PC-9 (cell line): ENCODE results near the gene MED13L. TPM values are rescaled to one million over a fixed set of nuclear protein-coding genes. Genes with fewer than 3 reads are reported as not detected.

ENCODE experiments used
- BruUV-seq: library from RNA; stranded (reverse); fragments of 400-500 nt; replicated peaks from 2 replicates; lab custom pipeline; 2021; lab: Mats Ljungman, UMichigan
- CTCF ChIA-PET: fragments of 300-600 bp; sonication (Branson Sonifier 250); formaldehyde crosslinking; loops from one replicate; lab custom pipeline; 2022; ENCODE audit warnings: antibody characterized with exemption; lab: Charles Lee
- POLR2A ChIA-PET: fragments of 300-600 bp; sonication (Branson Sonifier 250); formaldehyde crosslinking; loops from one replicate; lab custom pipeline; 2022; ENCODE audit warnings: antibody characterized with exemption; ENCODE audit not compliant: unreplicated experiment; lab: Charles Lee
- DNase-seq, 2 experiments: peaks; one replicate each; pipeline versions ENCODE4 v3.0.0 to v3.0.0-alpha.2; 2015 to 2022; ENCODE audit warnings: mixed read lengths in 1 of 2
- H2AFZ ChIP-seq: fragments of 200-600 bp; sonication (generic); 2 replicates; pipeline ENCODE4 v1.8.1; 2017; ENCODE audit warnings: antibody characterized with exemption
- H3F3A ChIP-seq: fragments of 200-600 bp; sonication (generic); 2 replicates; pipeline ENCODE4 v1.8.1; 2017; ENCODE audit warnings: antibody characterized with exemption, mild to moderate bottlenecking, low read depth; ENCODE audit not compliant: insufficient read depth
- H3K27ac ChIP-seq: fragments of 200-600 bp; sonication (generic); 2 replicates; pipeline ENCODE4 v1.6.1; 2016; ENCODE audit warnings: mixed run types
- H3K27me3 ChIP-seq: fragments of 200-600 bp; sonication (generic); 2 replicates; pipeline ENCODE4 v1.6.1; 2016; ENCODE audit warnings: low read depth, mixed run types; ENCODE audit not compliant: insufficient read depth
- H3K36me3 ChIP-seq: fragments of 200-600 bp; sonication (generic); 2 replicates; pipeline ENCODE4 v1.6.1; 2016; ENCODE audit warnings: low read depth, mixed run types
- H3K4me1 ChIP-seq: fragments of 200-600 bp; sonication (generic); replicated peaks from 2 replicates; pipeline ENCODE4 v1.6.1; 2016; ENCODE audit warnings: mixed run types; ENCODE audit not compliant: insufficient read depth
- H3K4me2 ChIP-seq: fragments of 200-600 bp; sonication (generic); 2 replicates; pipeline ENCODE4 v1.6.1; 2017; ENCODE audit warnings: mixed run types
- H3K4me3 ChIP-seq: fragments of 200-600 bp; sonication (generic); 2 replicates; pipeline ENCODE4 v1.6.1; 2016; ENCODE audit warnings: mixed run types
- H3K79me2 ChIP-seq: fragments of 200-600 bp; sonication (generic); 2 replicates; pipeline ENCODE4 v1.6.1; 2017; ENCODE audit warnings: low read depth, mixed run types
- H3K9me2 ChIP-seq: fragments of 200-600 bp; sonication (generic); 2 replicates; pipeline ENCODE4 v1.8.1; 2017; ENCODE audit warnings: mild to moderate bottlenecking; ENCODE audit not compliant: insufficient read depth
- H3K9me3 ChIP-seq: fragments of 200-600 bp; sonication (generic); 2 replicates; pipeline ENCODE4 v1.8.1; 2016; ENCODE audit warnings: low read depth; ENCODE audit not compliant: insufficient read depth
- H4K20me1 ChIP-seq: fragments of 200-600 bp; sonication (generic); 2 replicates; pipeline ENCODE4 v1.8.1; 2017; ENCODE audit not compliant: insufficient read depth
- EZH2 ChIP-seq: fragments of 200-600 bp; sonication (generic); IDR thresholded peaks from 2 replicates; pipeline ENCODE4 v1.8.0; 2017; ENCODE audit warnings: antibody characterized with exemption, low read depth
- intact Hi-C: fragments of 100-400 bp; cut with micrococcal nuclease; formaldehyde crosslinking; loops from one replicate; pipeline ENCODE4 v1.10.0; 2022; ENCODE audit not compliant: unreplicated experiment
- total RNA-seq: library from RNA; stranded (reverse); gene quantifications from 2 replicates; pipeline ENCODE4 v1.2.3, GENCODE V29; 2021
- TF ChIP-seq, protein P1 (sequence below): fragments of 200-600 bp; sonication (generic); conservative IDR thresholded peaks from 2 replicates; pipeline ENCODE4 v1.6.1; 2017; ENCODE audit warnings: mixed run types, antibody characterized with exemption, mild to moderate bottlenecking, moderate library complexity

The MED13L gene
- total RNA-seq, 1 experiment from 2014 or later = 89.5 TPM

DNA sequence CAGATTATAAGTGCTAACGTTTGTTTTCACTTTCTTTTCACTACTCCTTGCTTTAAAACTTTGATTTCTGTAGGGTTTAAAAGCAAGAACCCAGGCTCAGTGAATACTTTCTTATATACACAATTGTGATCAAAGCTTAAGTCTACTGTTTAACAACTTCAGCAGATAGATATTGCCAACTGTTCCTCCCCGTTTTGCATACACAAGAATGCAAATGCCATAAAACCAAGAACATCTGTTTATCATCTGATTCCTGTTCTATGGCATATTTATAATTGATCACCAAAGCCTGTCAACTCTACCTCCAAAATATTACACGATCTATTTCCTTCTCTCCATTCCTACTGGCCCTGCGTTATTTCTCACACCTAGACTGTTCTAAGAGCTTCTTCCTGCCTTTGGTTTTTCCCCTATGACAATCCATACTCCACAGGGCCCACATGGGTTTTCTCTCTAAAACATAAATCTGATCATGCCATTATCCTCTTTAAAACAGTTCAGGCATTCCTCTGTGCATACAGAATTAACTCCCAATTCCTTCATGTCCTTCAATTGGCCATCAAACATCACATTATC lies 15.9 kb downstream of the MED13L start:
- DNase-seq = no peak
- TF ChIP-seq, protein P1, sequence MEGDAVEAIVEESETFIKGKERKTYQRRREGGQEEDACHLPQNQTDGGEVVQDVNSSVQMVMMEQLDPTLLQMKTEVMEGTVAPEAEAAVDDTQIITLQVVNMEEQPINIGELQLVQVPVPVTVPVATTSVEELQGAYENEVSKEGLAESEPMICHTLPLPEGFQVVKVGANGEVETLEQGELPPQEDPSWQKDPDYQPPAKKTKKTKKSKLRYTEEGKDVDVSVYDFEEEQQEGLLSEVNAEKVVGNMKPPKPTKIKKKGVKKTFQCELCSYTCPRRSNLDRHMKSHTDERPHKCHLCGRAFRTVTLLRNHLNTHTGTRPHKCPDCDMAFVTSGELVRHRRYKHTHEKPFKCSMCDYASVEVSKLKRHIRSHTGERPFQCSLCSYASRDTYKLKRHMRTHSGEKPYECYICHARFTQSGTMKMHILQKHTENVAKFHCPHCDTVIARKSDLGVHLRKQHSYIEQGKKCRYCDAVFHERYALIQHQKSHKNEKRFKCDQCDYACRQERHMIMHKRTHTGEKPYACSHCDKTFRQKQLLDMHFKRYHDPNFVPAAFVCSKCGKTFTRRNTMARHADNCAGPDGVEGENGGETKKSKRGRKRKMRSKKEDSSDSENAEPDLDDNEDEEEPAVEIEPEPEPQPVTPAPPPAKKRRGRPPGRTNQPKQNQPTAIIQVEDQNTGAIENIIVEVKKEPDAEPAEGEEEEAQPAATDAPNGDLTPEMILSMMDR = no peak
- TF ChIP-seq EZH2 = no peak
- Histone ChIP-seq H3K4me3 (no peak overlapping the region), H3K4me1 (peaks cover 20% of the 10 kb centered on the region), H3K27me3 (no peaks in the 10 kb centered on the region), H3K27ac (no peak overlapping the region), H3K79me2 (peaks cover 99% of the 10 kb centered on the region), H3K4me2 (no peak overlapping the region), H4K20me1 (peaks cover 73% of the 10 kb centered on the region), H3K9me2 (no peaks in the 10 kb centered on the region), H3F3A (peaks cover 5% of the 10 kb centered on the region; the same call in 1 of the 2 replicates), H3K9me3 (no peaks in the 10 kb centered on the region), H2AFZ (no peak overlapping the region), H3K36me3 (no peaks in the 10 kb centered on the region)
- ChIA-PET CTCF (no interaction called here), POLR2A (no interaction called here)
- intact Hi-C loops = loop anchor here (10.0 kb wide), 1 partner anchor 247 kb away; no protein-coding TSS in a partner anchor
- no TSS peak for BruUV-seq

DNA sequence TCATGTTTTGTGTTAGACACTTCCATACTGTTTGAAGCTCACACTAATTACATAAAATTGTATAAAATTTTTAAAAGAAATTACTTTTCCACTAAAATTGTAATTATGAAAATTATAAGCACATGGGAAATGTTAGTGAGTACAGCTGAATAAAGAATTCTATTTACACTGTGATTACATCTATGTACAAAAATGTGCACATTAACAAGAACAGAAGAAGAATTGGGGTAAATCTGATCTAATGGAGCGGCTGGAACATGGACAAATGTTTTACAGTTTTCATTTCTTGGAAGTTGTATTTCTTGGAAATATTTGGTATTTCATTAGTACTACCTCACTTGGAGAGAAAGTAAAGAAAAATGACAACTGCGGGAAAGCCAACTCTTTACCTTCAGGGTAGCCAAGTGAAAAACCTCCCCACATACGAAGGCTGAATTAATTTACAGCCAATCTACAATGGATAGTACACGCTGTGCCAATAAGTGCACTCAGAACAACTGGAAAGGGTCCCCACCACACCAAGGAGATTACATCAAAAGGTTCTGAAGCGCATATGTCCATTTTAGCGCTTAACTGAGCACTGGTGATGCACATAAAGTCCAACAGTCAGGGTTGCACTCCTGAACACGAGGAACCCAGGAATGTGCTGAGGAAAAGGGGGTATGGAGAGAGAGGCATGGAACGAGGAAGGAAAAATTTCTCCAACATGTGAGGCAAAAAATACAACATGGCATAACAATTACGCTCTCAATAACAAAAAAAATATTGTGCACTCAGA lies 17.5 kb downstream of the MED13L start:
- peaks cover 4% of the 10 kb centered on the region for H3K4me1 ChIP-seq

DNA sequence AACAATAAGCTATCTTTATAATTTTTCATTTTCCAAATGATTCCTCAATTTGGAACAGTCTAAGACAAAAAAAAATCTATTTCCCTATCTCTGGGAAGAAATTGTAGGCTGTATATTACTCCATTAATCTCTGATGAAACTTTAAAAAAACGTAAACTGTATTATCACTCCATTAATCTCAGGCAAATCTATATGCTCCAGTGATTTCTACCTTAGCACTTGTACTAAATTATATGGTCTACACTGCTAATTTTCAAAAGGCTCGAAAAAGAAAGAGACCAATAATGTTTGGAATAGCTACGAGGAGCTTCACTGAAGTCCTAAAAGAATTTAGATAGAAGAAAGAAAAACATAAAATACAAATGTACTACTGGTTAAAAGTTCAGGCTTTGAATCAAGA lies 19.7 kb downstream of the MED13L start:
- H3F3A ChIP-seq = peaks cover 5% of the 10 kb centered on the region; the same call in 1 of the 2 replicates
- H3K27me3 ChIP-seq = no peaks in the 10 kb centered on the region
- H3K27ac ChIP-seq = no peak overlapping the region
- H4K20me1 ChIP-seq = peaks cover 62% of the 10 kb centered on the region
- DNase-seq = no peak
- H3K79me2 ChIP-seq = peaks cover 99% of the 10 kb centered on the region
- H3K36me3 ChIP-seq = no peaks in the 10 kb centered on the region
- intact Hi-C loops = no loop called here
- H2AFZ ChIP-seq = no peak overlapping the region
- H3K4me3 ChIP-seq = no peak overlapping the region
- TF ChIP-seq, protein P1 = no peak
- no peak for TF ChIP-seq EZH2
- H3K9me2 ChIP-seq = no peaks in the 10 kb centered on the region
- ChIA-PET POLR2A (no interaction called here), CTCF (interaction anchor here (0.6 to 0.8 kb wide), 2 partner anchors 352 to 659 kb away, joined by 4 to 8 read pairs; no protein-coding TSS in a partner anchor)
- no TSS peak for BruUV-seq
- no peak overlapping the region for H3K4me2 ChIP-seq
- no peaks in the 10 kb centered on the region for H3K9me3 ChIP-seq
- H3K4me1 ChIP-seq = no peaks in the 10 kb centered on the region

More for the DNA sequence above, 17.5 kb downstream of the MED13L start:
- Histone ChIP-seq H3K79me2 (peaks cover 99% of the 10 kb centered on the region), H3K4me2 (no peak overlapping the region), H3K36me3 (no peaks in the 10 kb centered on the region), H3K9me3 (no peaks in the 10 kb centered on the region), H4K20me1 (peaks cover 71% of the 10 kb centered on the region), H3F3A (peaks cover 5% of the 10 kb centered on the region; the same call in 1 of the 2 replicates), H3K4me3 (no peak overlapping the region), H3K27me3 (no peaks in the 10 kb centered on the region), H3K27ac (no peak overlapping the region), H2AFZ (no peak overlapping the region), H3K9me2 (no peaks in the 10 kb centered on the region)
- CTCF ChIA-PET = no interaction called here
- intact Hi-C loops = loop anchor here (10.0 kb wide), 1 partner anchor 245 kb away; no protein-coding TSS in a partner anchor
- TF ChIP-seq EZH2 = no peak
- TF ChIP-seq, protein P1 = no peak
- POLR2A ChIA-PET = no interaction called here
- no peak for DNase-seq
- BruUV-seq = no TSS peak
